ENCODE measurements around the gene PLA2G3. TPM values are rescaled to one million over a fixed set of nuclear protein-coding genes. Genes with fewer than 3 reads are reported as not detected.

PLA2G3 gene
- total RNA-seq, 3 donors from 2014 or later (not counting 1 experiment from before 2014, with no cell fraction given): not detected

DNA sequence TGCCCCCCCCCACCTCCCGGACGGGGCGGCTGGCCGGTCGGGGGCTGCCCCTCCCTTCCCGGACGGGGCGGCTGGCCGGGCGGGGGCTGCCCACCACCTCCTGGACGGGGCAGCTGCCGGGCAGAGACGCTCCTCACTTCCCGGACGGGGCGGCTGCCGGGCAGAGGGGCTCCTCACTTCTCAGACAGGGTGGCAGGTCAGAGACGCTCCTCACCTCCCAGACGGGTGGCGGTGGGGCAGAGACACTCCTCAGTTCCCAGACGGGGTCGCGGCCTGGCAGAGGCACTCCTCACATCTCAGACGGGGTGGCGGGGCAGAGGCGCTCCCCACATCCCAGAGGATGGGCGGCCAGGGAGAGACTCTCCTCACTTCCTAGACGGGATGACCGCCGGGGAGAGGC is 43.7 kb upstream of the PLA2G3 start:
- Histone ChIP-seq H3K4me3 (ENCODE audit: low read length) (no peak overlapping the region), H3K27me3 (ENCODE audit: control insufficient read depth, insufficient read depth, low read length) (no peaks in the 10 kb centered on the region), H3K27ac (ENCODE audit: low read length) (no peak overlapping the region), H3K36me3 (ENCODE audit: control insufficient read depth, insufficient read depth, low read length) (peaks cover 8% of the 10 kb centered on the region), H3K9me3 (ENCODE audit: control insufficient read depth, insufficient read depth, low read length) (no peaks in the 10 kb centered on the region), H3K4me1 (ENCODE audit: control insufficient read depth, insufficient read depth, low read length) (no peaks in the 10 kb centered on the region)
- Mint-ChIP-seq H3K36me3 (peaks cover 6% of the 10 kb centered on the region), H3K27me3 (ENCODE audit: low read depth in 2 of 2) (no peaks in the 10 kb centered on the region), H3K9me3 (no peaks in the 10 kb centered on the region), H3K4me1 (peaks cover 2 to 6% of the 10 kb centered on the region in 2 donors), H3K4me3 (no peak overlapping the region), H3K27ac (no peak overlapping the region)
- no peak for ATAC-seq
- DNase-seq: no peak
- no peak for TF ChIP-seq CTCF (IDR thresholded peaks at IDR 0.05)
- 96% methylated on average over 30 of the region's 30 CpGs for WGBS (ENCODE audit: insufficient coverage)
- intact Hi-C loops (cut with micrococcal nuclease): no loop called here

DNA sequence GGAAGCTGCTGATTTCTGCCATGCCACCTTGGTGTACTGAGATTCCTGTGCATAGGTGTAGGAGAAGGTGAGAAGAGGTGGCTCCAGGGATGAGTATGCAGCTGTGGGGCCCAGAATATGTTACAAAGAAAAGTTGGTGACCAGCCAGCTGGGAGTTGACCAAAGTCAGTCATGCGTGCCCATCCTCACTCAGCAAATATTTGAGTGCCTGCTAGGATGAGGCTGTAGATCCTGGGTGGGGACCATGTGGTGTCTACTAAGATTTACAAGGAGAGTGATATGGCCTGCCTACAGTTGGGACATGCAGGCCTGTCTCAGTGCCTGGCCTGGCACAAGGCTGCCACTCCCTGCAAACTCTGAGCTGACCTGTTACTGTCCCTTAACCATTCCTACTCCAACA is 39.0 kb upstream of the PLA2G3 start:
- no peaks in the 10 kb centered on the region for H3K27me3 Mint-ChIP-seq (ENCODE audit: low read depth in 2 of 2)
- Histone ChIP-seq H3K27me3 (ENCODE audit: control insufficient read depth, insufficient read depth, low read length) (no peaks in the 10 kb centered on the region), H3K27ac (ENCODE audit: low read length) (no peak overlapping the region), H3K4me1 (ENCODE audit: control insufficient read depth, insufficient read depth, low read length) (no peaks in the 10 kb centered on the region), H3K4me3 (ENCODE audit: low read length) (no peak overlapping the region), H3K36me3 (ENCODE audit: control insufficient read depth, insufficient read depth, low read length) (peaks cover 12% of the 10 kb centered on the region), H3K9me3 (ENCODE audit: control insufficient read depth, insufficient read depth, low read length) (no peaks in the 10 kb centered on the region)
- H3K4me1 Mint-ChIP-seq: peaks cover 13 to 26% of the 10 kb centered on the region in 2 donors
- DNase-seq (no peak), ATAC-seq (no peak)
- TF ChIP-seq CTCF (IDR thresholded peaks at IDR 0.05): no peak
- H3K36me3 Mint-ChIP-seq: peaks cover 6% of the 10 kb centered on the region
- no peaks in the 10 kb centered on the region for H3K9me3 Mint-ChIP-seq
- H3K4me3 Mint-ChIP-seq: no peak overlapping the region
- 100% methylated on average over 1 of the region's 1 CpG for WGBS (ENCODE audit: insufficient coverage)
- H3K27ac Mint-ChIP-seq: no peak overlapping the region
- intact Hi-C loops (cut with micrococcal nuclease): no loop called here

GRCh38 chr22:31178859-31179258 is 38.6 kb upstream of the PLA2G3 start:
- Mint-ChIP-seq H3K4me3 (no peak overlapping the region), H3K27ac (no peak overlapping the region), H3K36me3 (peaks cover 6% of the 10 kb centered on the region), H3K4me1 (peaks cover 14 to 28% of the 10 kb centered on the region in 2 donors), H3K9me3 (no peaks in the 10 kb centered on the region), H3K27me3 (ENCODE audit: low read depth in 2 of 2) (no peaks in the 10 kb centered on the region)
- peaks cover 12% of the 10 kb centered on the region for H3K36me3 ChIP-seq (ENCODE audit: control insufficient read depth, insufficient read depth, low read length)
- H3K27ac ChIP-seq (ENCODE audit: low read length): no peak overlapping the region
- H3K4me1 ChIP-seq (ENCODE audit: control insufficient read depth, insufficient read depth, low read length): no peaks in the 10 kb centered on the region
- 93% methylated on average over 2 of the region's 2 CpGs for WGBS (ENCODE audit: insufficient coverage)
- no peaks in the 10 kb centered on the region for H3K9me3 ChIP-seq (ENCODE audit: control insufficient read depth, insufficient read depth, low read length)
- intact Hi-C loops (cut with micrococcal nuclease): no loop called here
- DNase-seq (no peak), ATAC-seq (no peak)
- H3K4me3 ChIP-seq (ENCODE audit: low read length): no peak overlapping the region
- H3K27me3 ChIP-seq (ENCODE audit: control insufficient read depth, insufficient read depth, low read length): no peaks in the 10 kb centered on the region
- no peak for TF ChIP-seq CTCF (IDR thresholded peaks at IDR 0.05)

- Histone ChIP-seq H3K4me1 (ENCODE audit: control insufficient read depth, insufficient read depth, low read length) (no peaks in the 10 kb centered on the region), H3K4me3 (ENCODE audit: low read length) (no peak overlapping the region), H3K36me3 (ENCODE audit: control insufficient read depth, insufficient read depth, low read length) (peaks cover 15% of the 10 kb centered on the region), H3K27me3 (ENCODE audit: control insufficient read depth, insufficient read depth, low read length) (no peaks in the 10 kb centered on the region), H3K27ac (ENCODE audit: low read length) (no peak overlapping the region), H3K9me3 (ENCODE audit: control insufficient read depth, insufficient read depth, low read length) (no peaks in the 10 kb centered on the region)
- H3K9me3 Mint-ChIP-seq: no peaks in the 10 kb centered on the region
- H3K27me3 Mint-ChIP-seq (ENCODE audit: low read depth in 2 of 2): no peaks in the 10 kb centered on the region
- DNase-seq: no peak
- peaks cover 25 to 39% of the 10 kb centered on the region in 2 donors for H3K4me1 Mint-ChIP-seq
- no peak overlapping the region for H3K27ac Mint-ChIP-seq
- peaks cover 6% of the 10 kb centered on the region for H3K36me3 Mint-ChIP-seq
- H3K4me3 Mint-ChIP-seq: no peak overlapping the region
- intact Hi-C loops (cut with micrococcal nuclease): no loop called here
- WGBS (ENCODE audit: insufficient coverage): over 99% methylated on average over 6 of the region's 6 CpGs
- TF ChIP-seq CTCF (IDR thresholded peaks at IDR 0.05): no peak
- ATAC-seq: no peak
Measured at GRCh38 chr22:31177420-31178162, 37.3 kb upstream of the PLA2G3 start.

All from natural killer cell (primary cell).